ENCODE measurements around the gene WDR33.

Gene WDR33

DNA sequence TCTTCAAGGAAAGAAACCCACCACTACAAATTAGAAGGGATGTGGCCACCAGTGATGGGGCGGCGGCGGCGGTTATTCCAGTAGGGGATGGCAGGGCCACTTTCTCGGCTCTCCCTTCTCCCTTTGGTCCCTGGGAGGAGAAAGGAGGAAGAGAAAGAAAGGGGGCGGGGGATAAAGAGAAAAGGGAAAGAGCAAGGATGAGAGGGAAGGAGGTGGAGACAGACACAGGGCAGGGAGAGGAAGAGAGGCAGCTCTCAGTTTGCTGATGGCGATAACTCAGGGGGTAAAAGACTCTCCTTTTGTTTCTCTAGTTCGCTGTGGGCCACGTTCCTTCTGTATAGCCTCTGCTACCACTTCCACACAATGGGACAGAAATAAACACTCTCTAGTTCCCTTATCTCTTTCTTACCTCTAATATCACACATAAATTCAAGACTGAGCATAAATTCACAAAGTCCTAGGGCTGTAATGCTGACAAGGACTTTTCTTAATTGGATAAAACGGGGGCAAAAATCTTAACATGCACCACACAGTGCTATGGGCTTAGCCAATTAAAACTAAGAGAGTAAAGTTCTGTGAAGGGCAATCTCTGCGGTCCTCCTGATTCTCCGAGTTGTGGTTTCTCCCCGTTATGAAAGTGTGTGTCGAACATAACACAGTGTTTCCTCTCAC, 95.1 kb downstream of the WDR33 start:
- no peak for DNase-seq

DNA sequence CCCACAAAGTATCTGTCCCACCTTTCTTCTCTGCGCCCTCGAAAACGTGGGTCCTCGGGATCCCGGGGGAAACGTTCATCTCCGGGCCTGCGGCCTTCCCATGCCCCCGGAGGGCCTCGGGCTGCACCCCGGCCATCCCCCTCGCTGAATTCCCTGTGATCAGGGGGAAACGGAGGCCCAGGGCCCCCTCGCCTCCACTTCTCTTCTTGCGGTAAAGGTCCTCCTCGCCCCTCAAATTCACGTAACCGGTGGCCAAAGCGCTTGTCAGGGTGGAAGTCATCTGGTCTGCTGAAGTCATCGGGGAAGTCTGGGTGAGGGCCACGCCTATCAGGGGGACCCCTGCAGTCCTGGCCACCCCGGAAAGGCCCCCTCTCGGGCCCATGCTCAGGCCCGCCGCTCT, 97.4 kb downstream of the WDR33 start:
- no peak for DNase-seq

DNA sequence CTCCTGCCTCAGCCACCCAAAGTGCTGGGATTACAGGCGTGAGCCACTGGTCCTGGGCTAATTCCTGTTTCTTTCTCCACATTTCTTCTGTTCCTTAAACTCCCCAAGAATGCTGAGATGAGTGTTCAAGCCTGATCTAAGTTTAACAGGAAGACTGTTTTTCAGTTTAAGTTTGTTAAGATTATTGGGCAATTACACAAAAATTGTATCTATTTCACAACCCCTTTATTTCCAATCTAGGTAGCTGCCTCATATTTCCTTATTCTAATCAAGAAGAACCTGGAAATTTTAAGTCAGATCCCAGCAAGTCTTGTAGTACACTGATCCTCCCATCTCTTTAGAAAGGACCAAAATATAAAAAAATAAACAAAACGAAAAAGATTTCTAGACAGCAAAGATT, 98.0 kb downstream of the WDR33 start:
- no peak for DNase-seq

DNA sequence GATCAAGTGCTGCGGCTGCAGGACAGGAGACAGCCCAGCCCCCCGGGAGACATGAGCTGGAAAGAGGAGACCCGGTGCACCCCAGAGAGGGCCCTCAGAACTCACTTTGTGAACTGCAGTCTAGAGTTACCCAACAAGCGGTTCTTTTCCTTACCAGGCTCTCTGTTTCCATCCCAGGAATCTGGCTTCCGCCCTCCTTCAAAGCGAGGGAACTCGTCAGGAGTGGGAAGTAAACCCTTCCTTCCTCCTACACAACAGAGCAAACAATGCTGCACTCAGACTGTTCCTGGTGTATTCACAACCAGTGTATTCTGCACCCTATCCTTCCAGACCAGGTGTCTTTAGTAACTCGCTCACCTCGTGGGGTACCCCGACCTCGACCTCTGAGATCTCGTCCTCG, 101.6 kb downstream of the WDR33 start:
- no peak for DNase-seq

DNA sequence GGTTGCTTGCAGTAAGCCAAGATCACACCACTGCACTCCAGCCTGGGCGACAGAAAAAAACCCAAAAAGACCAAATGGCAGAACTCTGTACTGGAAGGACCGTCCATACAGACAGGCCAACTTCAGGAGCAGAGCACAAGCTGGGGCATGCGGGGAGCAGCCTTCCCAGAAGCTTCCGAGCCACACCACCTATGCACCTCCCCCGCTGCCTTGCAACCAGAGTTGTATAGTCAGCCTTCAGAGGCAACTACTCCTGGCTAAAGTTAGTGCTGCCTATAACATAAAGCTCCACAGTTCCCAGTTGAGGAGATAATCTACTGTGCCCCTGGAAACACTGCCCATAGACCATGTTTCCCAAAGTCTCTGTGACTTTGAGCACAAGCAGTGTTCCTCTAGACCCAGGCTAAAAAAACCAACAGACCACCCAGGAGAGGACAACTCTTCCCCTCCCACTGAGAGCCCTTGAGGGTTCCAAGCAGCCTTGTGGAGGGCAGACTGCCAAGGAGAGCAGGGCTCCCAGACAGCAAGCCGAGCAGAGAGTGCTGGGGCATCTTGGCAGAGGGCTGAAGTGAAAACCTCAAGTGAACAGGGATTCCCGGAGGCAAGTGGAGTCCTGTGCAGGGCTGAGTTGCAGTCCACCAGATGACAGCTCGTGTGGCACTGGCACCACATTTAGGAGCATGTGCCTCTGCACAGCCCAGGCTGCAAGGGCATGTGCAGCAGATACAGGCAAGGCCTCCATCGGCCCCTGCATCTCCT, 102.9 kb downstream of the WDR33 start:
- no peak for DNase-seq

DNA sequence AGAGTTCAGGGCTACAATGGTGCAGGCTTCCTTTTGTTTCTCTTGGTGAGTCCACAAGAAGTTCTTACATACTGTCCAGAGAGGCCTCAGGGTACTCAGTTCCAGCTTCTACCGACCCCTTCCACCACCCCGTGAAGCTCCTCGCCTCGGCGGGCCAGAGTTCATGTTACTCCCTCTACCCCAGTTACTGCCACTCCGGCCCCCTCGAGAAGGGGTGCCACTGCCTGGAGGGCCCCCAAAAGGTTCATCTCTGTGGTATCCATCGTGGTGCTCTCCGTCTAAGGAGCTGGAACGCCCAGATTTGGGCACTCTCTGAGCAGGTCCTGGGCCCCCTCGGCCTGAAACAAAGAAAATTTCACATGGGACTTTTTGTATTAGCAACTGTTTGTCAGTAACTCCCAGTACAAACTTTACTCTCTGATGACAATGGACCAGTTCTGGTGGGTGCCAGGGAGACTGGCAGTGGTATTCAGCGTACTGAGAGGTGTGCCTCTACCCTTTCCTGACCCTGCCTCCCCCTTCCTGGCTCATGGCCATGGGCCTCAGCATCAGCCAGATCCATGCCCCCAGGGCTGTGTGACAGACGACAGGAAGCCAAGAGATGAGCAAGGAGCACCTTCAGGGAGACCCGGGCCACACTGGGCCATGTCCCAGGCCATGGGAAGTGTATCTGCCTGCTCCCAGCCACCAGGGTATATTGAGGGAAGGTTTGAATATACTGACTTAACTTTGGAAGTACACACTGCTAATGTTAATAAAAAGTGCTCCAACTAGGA, 104.6 kb downstream of the WDR33 start:
- DNase-seq = no peak

DNA sequence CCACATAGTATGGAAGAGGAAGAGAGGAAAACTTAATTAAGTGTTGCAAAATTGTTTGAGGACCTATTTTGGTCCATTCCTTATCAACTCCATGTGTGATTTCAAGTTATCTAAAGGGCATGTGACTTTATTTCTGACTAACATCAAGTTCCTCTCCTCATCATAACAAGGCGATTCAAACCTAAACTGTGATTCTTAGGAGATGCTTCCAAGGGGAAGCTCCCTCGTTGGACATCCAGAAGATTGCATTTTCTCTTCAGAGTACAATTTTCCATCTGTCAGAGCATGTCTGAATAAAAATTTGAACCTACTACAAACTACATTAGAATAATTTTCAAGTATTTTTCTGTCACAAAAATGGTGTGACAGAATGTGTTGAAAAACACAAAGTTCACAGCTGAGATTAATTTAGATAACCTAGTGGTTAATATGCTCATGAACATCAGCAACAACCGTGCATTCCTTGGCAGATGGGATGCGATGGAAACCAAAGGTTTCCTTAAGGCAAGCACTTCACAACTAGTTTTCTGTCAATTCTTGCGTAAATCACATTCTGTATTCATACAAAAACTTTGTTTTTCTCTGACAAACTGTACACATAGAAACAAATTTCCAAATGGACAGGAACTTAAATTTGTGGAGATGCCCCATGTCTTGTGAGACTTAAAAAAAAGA, 105.4 kb downstream of the WDR33 start:
- DNase-seq = no peak

DNA sequence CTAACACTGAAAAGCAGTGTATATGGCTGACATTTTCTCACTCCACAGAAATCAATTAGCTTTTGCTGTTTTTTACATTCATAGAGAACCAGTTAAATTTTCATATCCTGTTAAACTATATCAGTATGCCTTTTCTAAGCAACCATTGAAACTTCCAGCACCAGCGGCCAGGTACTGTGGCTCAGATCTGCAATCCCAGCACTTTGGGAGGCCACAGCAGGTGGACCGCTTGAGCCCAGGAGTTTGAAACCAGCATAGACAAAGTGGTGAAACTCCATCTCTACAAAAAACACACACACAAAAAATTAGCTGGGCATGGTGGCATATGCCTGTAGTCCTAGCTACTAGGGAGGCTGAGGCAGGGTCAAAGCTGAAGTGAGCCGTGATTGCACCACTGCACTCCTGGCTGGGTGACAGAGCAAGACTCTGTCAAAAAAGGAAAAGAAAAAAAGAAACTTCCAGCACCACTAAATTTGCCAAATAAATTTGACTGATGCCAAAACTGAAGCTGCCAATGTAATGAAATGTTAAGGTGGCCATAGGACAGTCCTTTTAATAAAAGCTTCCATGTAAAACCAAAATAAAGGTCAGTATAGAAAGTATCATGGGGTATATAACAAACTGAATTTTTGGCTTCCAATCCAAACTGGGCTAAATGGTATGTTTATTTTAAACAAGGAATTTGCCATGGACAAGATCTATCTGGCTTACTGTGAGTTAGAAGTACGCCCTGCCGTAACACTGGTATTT, 106.2 kb downstream of the WDR33 start:
- no peak for DNase-seq

DNA sequence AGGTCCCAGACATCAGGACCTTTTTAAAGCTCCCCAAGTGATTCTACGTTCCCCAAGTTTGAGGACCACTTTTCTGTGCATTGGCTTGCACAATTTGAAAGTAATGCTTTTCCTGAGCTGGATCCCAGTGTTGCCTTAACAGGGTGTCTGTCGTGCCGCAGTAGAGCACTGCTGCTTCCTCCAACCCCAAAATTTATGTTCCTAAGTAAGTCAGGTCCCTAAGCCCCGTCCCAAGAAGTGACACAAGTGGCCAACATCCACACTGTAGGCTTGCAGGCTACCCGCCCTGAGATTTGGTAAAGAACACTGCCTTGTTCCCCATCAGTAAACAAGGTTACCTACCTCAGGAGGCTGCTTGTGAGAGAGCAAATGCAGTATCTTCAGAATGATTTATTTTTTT, 107.7 kb downstream of the WDR33 start:
- no peak for DNase-seq

DNA sequence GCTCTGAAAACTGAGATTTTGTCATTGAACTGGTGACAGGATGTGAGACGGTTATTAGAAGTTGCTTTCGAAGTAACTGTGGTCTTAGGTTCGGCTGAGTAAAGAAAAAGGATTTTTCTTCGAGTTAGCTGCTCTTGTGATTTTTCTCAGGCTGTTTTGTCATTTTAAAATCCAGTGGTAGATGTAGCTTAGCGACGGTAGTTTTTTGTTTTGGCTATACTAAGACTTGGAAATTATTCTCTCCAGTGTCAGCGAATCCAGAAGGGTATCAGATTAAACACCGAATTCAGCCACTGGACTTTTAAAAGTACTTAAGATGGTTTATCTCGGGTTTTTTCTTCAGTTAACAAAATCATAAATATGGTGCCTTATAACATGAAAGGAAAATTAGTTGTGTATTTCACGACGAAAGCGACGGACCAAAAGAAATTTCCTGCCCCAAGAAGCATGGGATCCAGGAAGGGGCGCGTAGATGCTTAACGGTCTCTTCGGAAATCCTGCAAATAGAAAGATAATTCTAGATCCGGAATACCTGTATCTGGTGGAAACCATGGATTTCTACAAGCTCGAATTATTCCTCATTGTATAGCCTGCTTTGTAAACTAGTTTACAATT, 108.5 kb downstream of the WDR33 start:
- DNase-seq = no peak

DNA sequence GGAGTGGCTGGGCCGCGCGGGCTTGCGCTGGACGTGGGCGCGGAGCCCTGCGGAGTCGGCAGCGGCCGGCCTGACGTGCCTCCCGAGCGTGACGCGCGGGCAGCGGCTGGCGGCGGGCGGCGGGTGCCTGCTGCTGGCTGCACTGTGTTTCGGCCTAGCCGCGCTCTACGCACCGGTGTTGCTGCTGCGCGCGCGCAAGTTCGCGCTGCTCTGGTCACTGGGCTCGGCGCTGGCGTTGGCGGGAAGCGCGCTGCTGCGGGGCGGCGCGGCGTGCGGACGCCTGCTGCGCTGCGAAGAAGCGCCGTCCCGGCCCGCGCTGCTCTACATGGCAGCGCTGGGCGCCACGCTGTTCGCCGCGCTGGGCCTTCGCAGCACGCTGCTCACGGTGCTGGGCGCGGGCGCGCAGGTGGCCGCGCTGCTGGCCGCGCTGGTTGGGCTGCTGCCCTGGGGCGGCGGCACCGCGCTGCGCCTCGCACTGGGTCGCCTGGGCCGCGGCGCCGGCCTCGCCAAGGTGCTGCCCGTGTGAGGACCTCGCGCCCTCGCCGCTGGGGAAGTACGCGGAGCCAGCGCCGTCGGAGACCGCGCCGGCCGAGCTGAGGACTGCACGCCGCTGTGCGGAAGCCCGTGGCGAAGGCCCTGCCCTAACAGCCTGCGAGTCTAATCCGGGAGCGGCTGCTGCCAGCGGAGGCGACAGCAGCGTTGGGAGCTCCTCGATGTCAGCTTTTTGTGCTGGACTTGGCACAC, 109.1 kb downstream of the WDR33 start:
- DNase-seq = peak; percentile 83

DNA sequence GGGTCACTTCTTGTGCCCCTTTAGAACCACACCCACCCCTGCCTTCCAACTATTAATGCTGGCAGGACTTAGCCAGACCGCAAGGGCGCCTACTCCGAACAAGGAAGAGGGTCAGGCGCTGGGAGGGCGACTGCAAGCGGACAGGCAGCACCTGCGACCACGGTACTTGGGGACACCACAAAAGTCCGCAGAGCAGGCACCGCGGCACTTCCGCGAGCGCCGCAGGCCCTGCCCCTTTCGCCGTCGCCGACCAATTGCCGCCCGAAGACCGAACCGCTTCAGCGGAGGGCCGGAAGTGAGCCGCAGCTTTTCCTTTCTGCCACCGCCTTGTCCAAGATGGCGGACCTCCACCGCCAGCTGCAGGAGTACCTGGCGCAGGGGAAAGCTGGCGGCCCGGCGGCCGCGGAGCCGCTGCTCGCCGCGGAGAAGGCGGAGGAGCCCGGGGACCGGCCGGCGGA, 109.7 kb downstream of the WDR33 start, which contains the start of gene SFT2D3:
Gene SFT2D3, plus strand, starts transcription at position 305 of the 458 bp plus-strand sequence. Its CDS starts 32 bp downstream, at position 337.
- peak; percentile 91 for DNase-seq

DNA sequence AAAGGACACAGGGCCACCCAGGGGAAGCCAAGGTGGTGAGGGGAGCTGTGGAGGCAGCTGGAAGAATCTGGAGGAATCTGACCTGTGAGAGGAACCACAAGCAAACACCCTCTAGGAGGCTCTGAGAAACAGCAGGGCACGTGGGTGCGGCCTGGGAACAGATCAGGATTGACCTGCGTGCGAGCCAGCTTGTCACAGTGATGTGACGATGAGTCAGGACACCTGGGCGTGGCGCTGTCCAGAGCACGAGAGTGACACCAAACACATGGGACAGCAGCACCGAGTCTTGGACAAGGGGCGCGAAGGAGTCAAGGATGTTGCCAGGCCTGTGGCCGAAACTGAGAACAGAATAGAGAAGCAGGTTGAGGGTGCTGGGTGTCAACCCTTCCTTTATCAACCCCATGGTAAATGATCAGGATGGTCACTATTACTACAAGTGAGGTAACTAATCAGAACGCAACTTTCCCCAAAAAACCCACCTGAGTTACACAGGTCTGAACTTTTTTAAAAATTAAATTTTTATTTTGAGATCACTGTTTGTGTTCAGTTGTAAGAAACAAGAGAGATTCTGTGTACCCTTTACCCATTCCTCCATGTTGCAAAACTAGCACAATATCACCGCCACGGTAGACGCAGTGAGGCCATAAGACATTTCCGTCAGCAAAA, 110.3 kb downstream of the WDR33 start:
- peak; percentile 49 for DNase-seq

DNA sequence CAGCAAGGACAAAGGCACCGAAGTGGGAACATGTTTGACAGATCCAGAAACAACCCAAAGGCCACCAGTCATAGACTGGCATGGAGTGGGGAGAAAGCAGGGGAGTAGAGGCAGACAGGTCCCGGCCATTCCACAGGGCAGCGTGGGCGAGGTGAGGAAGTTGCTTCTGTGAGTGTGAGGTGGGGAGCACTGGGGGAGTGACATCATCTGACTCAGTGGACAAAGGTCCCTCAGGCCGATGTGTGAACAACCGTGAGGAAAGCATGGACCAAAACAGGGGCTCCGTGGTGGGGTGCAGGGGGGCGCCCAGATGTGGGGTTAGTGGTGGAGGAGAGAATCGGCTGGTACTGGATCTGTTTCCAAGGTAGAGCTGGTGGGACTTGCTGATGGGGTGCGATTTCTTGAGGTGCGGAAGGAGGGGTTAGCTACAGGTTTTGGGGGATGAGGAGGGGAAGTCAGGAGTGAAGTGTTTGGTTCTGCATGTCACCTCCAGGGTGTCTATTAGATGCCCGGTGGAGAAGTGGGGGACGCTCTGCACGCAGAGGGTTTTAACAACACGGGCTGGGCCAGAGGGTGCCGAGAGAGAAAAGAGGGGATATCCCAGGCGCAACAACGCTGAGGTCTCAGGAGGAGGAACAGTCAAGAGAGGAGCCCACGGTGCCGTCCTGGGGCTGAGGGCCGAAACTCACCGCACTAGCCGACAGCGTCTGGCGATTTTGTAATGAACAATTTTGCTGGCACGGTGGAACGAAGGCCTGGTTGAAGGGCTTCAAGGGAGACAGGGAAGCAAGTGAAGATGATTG, 112.2 kb downstream of the WDR33 start:
- no peak for DNase-seq

DNA sequence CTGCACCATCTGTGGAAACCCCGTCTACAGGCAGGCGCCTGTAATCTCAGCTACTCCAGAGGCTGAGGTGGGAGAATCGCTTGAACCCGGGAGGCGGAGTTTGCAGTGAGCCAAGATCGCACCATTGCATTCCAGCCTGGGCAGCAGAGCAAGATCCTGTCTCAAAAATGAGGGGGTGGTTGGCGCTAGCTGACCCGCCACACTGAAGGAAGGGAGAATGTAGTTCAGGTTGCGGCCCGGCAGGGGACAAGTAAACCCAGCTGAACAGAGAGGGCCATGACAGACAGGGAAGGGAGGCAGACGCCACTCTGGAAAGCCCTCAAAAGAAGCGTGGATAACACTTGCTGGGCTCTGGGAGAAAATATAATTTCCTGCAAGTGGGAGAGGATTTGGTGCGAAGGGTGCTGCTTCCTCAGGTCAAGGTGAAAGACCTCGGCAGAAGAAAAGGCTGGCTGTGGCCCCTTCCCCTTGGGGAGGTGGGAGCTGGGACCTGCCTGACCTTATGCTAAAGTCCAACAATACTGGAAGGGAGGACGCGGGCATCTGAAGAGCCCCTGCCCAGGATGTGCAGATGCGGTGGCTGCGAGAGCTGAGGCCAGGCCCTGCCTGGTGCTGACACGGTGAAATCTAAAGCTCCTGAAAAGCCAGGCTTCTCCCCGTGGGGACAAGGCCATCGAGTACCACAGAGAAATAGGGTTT, 113.3 kb downstream of the WDR33 start:
- no peak for DNase-seq

DNA sequence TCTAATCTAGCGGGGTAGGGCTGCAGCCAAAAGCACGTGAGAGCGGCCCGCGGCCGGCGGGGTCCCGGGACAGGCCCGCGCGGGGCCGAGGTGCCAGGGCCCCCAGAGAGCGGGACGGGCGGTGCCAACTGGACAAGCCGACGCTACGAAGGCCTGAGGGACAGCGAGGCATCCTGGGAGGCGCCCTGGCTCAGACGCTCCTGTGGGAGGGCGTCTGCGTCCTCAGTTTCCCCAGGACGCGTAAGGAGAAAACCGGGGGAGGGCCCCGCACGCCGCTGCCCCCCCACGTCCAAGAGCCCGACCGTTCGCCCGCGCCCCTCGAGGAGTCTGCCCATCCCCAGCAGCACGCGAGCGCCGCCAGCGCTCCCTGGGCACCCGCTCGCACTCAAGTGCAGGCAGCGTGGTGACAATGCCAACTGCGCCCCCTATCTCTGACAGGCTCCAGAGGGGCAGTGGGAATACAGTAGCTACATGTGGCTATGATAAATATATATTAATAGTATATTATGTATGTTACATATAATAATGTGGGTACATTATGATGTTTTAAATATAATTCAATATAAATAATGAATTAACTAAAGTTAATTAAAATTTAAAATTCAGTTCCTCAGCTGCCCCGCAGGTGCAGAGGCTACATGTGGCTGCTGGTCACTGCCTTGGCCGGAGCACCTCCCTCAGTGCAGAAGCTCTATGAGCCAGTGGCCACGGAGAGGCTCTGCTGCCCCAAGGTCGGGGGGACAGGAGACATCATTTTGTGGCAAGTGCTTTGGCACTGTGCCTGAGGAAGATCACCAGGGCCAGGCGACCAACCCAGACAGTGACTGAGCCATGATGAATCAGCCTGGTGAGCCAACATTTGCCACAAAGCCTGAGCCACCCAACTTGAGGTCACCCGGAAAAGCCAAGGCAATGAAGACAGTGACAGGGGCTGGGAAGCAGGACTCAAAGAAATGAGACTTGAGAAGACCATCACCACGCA, 115.2 kb downstream of the WDR33 start:
- DNase-seq = peak; percentile 62

DNA sequence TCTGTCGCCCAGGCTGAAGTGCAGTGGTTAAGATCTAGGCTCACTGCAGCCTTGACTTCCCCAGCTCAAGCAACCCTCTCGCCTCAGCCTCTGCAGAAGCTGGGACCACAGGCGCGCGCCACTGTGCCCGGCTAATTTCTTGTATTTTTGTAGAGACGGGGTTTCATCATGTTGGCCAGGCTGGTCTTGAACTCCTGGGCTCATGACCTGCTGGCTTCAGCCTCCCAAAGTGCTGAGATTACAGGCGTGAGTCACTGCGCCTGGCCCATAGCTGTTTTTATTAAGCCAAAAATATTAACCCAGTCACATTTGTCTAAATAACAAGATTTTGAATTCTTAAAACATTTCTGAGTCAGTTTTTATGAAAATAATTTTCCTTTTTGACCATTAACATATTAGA, 116.0 kb downstream of the WDR33 start:
- DNase-seq = no peak

DNA sequence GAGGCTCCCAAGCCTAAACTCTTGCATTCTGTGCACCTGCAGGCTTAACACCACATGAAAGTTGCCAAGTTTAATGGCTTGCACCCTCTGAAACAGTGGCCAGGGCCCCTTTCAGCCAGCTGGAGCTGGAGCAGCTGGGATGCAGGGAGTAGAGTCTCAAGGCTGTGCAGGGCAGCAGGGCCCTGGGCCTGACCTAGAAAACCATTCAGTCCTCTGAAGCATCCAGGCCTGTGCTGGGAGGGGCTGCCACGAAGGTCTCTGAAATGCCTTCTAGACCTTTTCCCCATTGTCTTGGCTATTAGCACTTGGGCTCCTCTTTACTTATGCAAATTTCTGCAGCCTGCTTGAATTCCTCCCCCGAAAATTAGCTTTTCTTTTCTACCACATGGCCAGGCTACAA, 120.3 kb downstream of the WDR33 start:
- no peak for DNase-seq
